GM12892 (cell line): Measurements from ENCODE around the gene RFNG.

ENCODE experiments used
- POLR2A ChIP-seq: IDR thresholded peaks from 2 replicates; pipeline ENCODE4 v1.6.1; 2011; ENCODE audit warnings: low read depth, low read length, control low read depth
- TAF1 ChIP-seq: IDR thresholded peaks from 2 replicates; pipeline ENCODE4 v1.6.1; 2011; ENCODE audit warnings: low read depth, mild to moderate bottlenecking, control low read depth, low read length, borderline replicate concordance

- no peak for TF ChIP-seq POLR2A
- TF ChIP-seq TAF1: no peak
Measured at GRCh38 chr17:82045936-82046484, 5.6 kb downstream of the RFNG start.
